K562 (cell line): ENCODE data around the gene IFT27. TPM values are rescaled to one million over a fixed set of nuclear protein-coding genes. Genes with fewer than 3 reads are reported as not detected.

Experiments
- ATAC-seq: fragments of 200-7000 bp; cut with Tn5 transposase; 3 replicates; pipeline ENCODE4 v1.9.1; 2020; ENCODE audit warnings: moderate library complexity
- BruUV-seq: library from RNA; stranded (reverse); fragments of 400-500 nt; replicated peaks from 2 replicates; lab custom pipeline; 2021; lab: Mats Ljungman, UMichigan
- CTCF ChIA-PET: fragments of 300-600 bp; formaldehyde crosslinking; extraction: SDS; loops from one replicate; lab custom pipeline; 2021; ENCODE audit warnings: low intra/inter-chr PET ratio; lab: Yijun Ruan, JAX
- POLR2A ChIA-PET: fragments of 300-600, 350-650 bp; sonication (Branson Sonifier 250); formaldehyde crosslinking; extraction: SDS; loops from one replicate; lab custom pipeline; 2021; ENCODE audit warnings: antibody characterized with exemption, inconsistent platforms; lab: Yijun Ruan, JAX
- DNase-seq, 4 experiments: peaks; one replicate each; pipeline versions ENCODE4 v3.0.0 to v3.0.0-alpha.2; 2011 to 2018; ENCODE audit warnings: low spot score in 3 of 4, mixed read lengths in 3 of 4; ENCODE audit errors: extremely low read depth in 1 of 4
- FAIRE-seq: peaks from 2 replicates; lab custom pipeline; 2011; peaks lifted over from hg19 to GRCh38; lab: Jason Lieb, UNC
- H2AFZ ChIP-seq: 2 replicates; pipeline ENCODE4 v1.6.0; 2011; ENCODE audit warnings: low read depth, low read length, control low read depth, inconsistent platforms
- H3K27ac ChIP-seq: fragments of 200-600 bp; 3 replicates; pipeline ENCODE4 v1.8.0; 2011; ENCODE audit warnings: low read depth, mild to moderate bottlenecking, control low read depth, inconsistent platforms, low read length, moderate library complexity, mixed read lengths; ENCODE audit errors: extremely low read depth
- H3K27me3 ChIP-seq, 2 experiments: fragments of 300-600 bp in 1 of 2; 2 replicates in 1 of 2; 3 replicates in 1 of 2; pipeline versions ENCODE4 v1.6.0 to v1.8.0; 2011; ENCODE audit warnings: inconsistent platforms in 2 of 2, low read length in 2 of 2, mild to moderate bottlenecking in 1 of 2, mixed read lengths in 1 of 2, moderate library complexity in 1 of 2; ENCODE audit not compliant: control insufficient read depth in 2 of 2, insufficient read depth in 2 of 2
- H3K36me3 ChIP-seq: fragments of 300-600 bp; 3 replicates; pipeline ENCODE4 v1.8.0; 2011; ENCODE audit warnings: mild to moderate bottlenecking, low read length, inconsistent platforms; ENCODE audit not compliant: control insufficient read depth, insufficient read depth
- H3K4me1 ChIP-seq, 2 experiments: fragments of 200-600 bp in 1 of 2; replicated peaks in 1 of 2; 2 replicates in 1 of 2; 3 replicates in 1 of 2; pipeline versions ENCODE4 v1.5.1 to v1.8.0; 2011; ENCODE audit warnings: inconsistent platforms in 2 of 2, low read length in 2 of 2, mild to moderate bottlenecking in 1 of 2, mixed read lengths in 1 of 2, moderate library complexity in 1 of 2; ENCODE audit not compliant: control insufficient read depth in 2 of 2, insufficient read depth in 2 of 2
- H3K4me2 ChIP-seq: 2 replicates; pipeline ENCODE4 v1.6.1; 2011; ENCODE audit warnings: low read length, control low read depth, inconsistent platforms, mixed read lengths; ENCODE audit not compliant: insufficient read depth
- H3K4me3 ChIP-seq: fragments of 200-600 bp; sonication (generic), shearing (Covaris generic); 2 replicates; pipeline ENCODE4 v1.5.1; 2016; ENCODE audit warnings: control low read depth, inconsistent platforms
- H3K79me2 ChIP-seq: fragments of 200-600 bp; 3 replicates; pipeline ENCODE4 v1.8.0; 2011; ENCODE audit warnings: low read length, inconsistent platforms; ENCODE audit not compliant: control insufficient read depth, insufficient read depth
- H3K9ac ChIP-seq, 2 experiments: 2 replicates each; pipeline versions ENCODE4 v1.6.0 to v1.6.1; 2011; ENCODE audit warnings: low read depth in 2 of 2, low read length in 2 of 2, control low read depth in 1 of 2, inconsistent platforms in 1 of 2, mild to moderate bottlenecking in 1 of 2, mixed read lengths in 1 of 2; ENCODE audit not compliant: insufficient read depth in 1 of 2
- H3K9me1 ChIP-seq: one replicate; pipeline ENCODE4 v1.6.0; 2011; ENCODE audit warnings: inconsistent platforms, mild to moderate bottlenecking, low read length, moderate library complexity; ENCODE audit not compliant: control insufficient read depth, insufficient read depth
- H3K9me3 ChIP-seq: replicated peaks from 2 replicates; pipeline ENCODE4 v1.5.1; 2011; ENCODE audit warnings: low read depth, low read length, inconsistent platforms; ENCODE audit not compliant: control insufficient read depth, insufficient read depth
- H4K20me1 ChIP-seq: replicated peaks from 2 replicates; pipeline ENCODE4 v1.6.1; 2011; ENCODE audit warnings: low read length, inconsistent platforms, mixed read lengths; ENCODE audit not compliant: control insufficient read depth, insufficient read depth
- CEBPB ChIP-seq: fragments of 450-650 bp; IDR thresholded peaks from 2 replicates; pipeline ENCODE4 v1.6.1; 2016; ENCODE audit warnings: missing genetic modification characterization, missing compliant biosample characterization
- DIDO1 ChIP-seq: fragments of 450-650 bp; IDR thresholded peaks from 2 replicates; pipeline ENCODE4 v1.6.1; 2016; ENCODE audit warnings: low read depth, missing biosample characterization, missing genetic modification characterization
- MTA2 ChIP-seq: fragments of 450-650 bp; IDR thresholded peaks from 2 replicates; pipeline ENCODE4 v1.6.1; 2016; ENCODE audit warnings: low read depth
- WGBS: fragments of 100-300 bp; shearing (Covaris generic); methylation state at CpG from one replicate; pipeline ENCODE4 v1.1.6; 2016; ENCODE audit warnings: low coverage, mixed read lengths; ENCODE audit not compliant: insufficient coverage; ENCODE audit errors: missing lambda C conversion rate; 5-methylcytosine and 5-hydroxymethylcytosine counted together
- in situ Hi-C: fragments of 300-500 bp; cut with MboI; formaldehyde crosslinking; loops from 4 replicates; pipeline ENCODE4 v1.15.0; 2018; ENCODE audit warnings: inconsistent platforms, mixed read lengths
- intact Hi-C: fragments of 100-400 bp; cut with micrococcal nuclease; formaldehyde crosslinking; loops from 2 replicates; pipeline ENCODE4 v1.14.2; 2022
- polyA plus RNA-seq, 8 experiments: library from polyadenylated mRNA; depleted of rRNA in 4 of 8; stranded (reverse) in 5 of 8; unstranded in 3 of 8; fragments of >200 nt; fragmentation: Nextera tagmentation in 2 of 8; fragmentation: Illumina TruSeq in 1 of 8; extraction: Ambion mirVana in 2 of 8; extraction: Trizol in 1 of 8; gene quantifications; 2 replicates each; pipeline versions ENCODE4 v1.2.1 to v1.2.3, GENCODE V29; 2011 to 2014; ENCODE audit warnings: inconsistent platforms in 1 of 8, missing spikeins in 1 of 8
- total RNA-seq, 7 experiments: library from RNA; depleted of rRNA in 6 of 7; stranded (reverse); fragments of >200 nt in 6 of 7; fragmentation: Illumina TruSeq in 2 of 7; extraction: Trizol in 2 of 7; gene quantifications; 2 replicates each; pipeline versions ENCODE4 v1.2.1 to v1.2.3, GENCODE V29; 2011 to 2021; ENCODE audit warnings: low replicate concordance in 1 of 7
- TF ChIP-seq, protein P1 (sequence below): IDR thresholded peaks from 2 replicates; pipeline ENCODE4 v1.6.1; 2011; ENCODE audit warnings: borderline replicate concordance, low read depth, mild to moderate bottlenecking, moderate library complexity, low read length; ENCODE audit not compliant: insufficient read depth, poor library complexity, severe bottlenecking
- TF ChIP-seq, protein P2 (sequence below): fragments of 150-350 bp; IDR thresholded peaks from 2 replicates; pipeline ENCODE4 v1.6.1; 2014; ENCODE audit warnings: low read depth, mild to moderate bottlenecking, low read length, borderline replicate concordance

The IFT27 gene
- total and polyA plus RNA-seq, 9 of the 15 experiments (the other 6 are each of a cell fraction or from before 2014, with no cell fraction given) = 0.01 to 1.4 (median 0.14) TPM; not detected in 1

- TF ChIP-seq, protein P1, sequence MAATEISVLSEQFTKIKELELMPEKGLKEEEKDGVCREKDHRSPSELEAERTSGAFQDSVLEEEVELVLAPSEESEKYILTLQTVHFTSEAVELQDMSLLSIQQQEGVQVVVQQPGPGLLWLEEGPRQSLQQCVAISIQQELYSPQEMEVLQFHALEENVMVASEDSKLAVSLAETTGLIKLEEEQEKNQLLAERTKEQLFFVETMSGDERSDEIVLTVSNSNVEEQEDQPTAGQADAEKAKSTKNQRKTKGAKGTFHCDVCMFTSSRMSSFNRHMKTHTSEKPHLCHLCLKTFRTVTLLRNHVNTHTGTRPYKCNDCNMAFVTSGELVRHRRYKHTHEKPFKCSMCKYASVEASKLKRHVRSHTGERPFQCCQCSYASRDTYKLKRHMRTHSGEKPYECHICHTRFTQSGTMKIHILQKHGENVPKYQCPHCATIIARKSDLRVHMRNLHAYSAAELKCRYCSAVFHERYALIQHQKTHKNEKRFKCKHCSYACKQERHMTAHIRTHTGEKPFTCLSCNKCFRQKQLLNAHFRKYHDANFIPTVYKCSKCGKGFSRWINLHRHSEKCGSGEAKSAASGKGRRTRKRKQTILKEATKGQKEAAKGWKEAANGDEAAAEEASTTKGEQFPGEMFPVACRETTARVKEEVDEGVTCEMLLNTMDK = peak; percentile 45
Observed at GRCh38 chr22:36757668-36758211, 18.2 kb downstream of the IFT27 start (continued).

DNA sequence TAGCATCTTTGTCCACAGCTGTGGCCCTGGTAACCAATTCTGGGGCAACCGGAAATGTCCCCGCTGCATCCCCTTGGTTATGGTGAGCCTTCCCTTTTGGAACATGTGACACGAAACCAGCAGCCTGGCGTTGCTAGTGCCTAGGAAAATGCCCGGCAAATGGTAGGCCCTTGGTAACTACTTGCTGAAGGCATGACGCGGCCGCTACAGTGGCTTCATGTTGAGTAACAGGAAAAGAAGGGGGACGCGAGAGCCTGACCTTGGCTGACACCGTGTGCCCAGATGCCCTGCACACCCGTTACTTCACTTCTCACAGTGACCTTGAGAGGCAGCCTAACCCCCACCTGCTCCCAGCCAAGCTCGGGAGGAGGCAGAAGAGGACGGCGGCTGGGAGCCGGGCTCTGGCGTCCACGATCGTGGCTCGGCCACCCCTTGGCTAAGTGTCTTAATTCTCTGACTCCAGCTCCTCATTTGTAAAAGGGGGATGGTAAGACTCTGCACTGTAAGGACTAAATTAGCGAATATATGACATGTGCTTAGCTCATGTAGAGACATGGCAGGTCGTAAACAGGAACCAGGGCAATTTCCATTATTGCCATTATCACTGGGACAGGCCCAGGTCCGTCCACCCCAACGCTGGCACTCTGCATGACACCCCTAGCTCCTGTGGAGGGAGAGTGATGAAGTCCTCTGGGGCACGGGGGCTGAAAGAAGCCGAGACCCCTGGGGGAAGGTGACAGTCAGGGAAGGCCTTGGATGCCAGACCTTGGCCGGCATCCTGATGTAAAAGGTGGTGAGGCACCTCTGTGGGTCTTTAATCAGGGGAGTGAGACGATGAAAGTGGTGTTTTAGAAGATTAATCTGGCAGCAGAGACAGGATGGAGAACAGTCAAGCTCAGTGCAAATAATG is 18.9 kb downstream of the IFT27 start:
- Histone ChIP-seq H4K20me1 (peaks cover 5% of the 10 kb centered on the region; the same call in 1 of the 2 replicates), H3K36me3 (no peaks in the 10 kb centered on the region), H3K79me2 (no peaks in the 10 kb centered on the region), H3K9ac (no peak overlapping the region), H3K4me1 (no peaks in the 10 kb centered on the region; a peak in 1 of 5 replicates), H3K27me3 (peaks cover 8 to 52% of the 10 kb centered on the region in 2 experiments; a peak in 3 of 5 replicates), H2AFZ (no peak overlapping the region), H3K4me2 (no peak overlapping the region), H3K9me3 (no peaks in the 10 kb centered on the region), H3K27ac (no peak overlapping the region), H3K9me1 (no peaks in the 10 kb centered on the region), H3K4me3 (no peak overlapping the region)
- DNase-seq (no peak), FAIRE-seq (no peak), ATAC-seq (no peak)
- ChIA-PET CTCF (interaction anchor here (1.5 kb wide), 1 partner anchor 99 kb away, joined by 6 read pairs; no protein-coding TSS in a partner anchor), POLR2A (interaction anchor here (0.6 to 0.9 kb wide), 2 partner anchors 14 to 45 kb away, joined by 3 read pairs; no protein-coding TSS in a partner anchor)
- 8% methylated on average over 19 of the region's 28 CpGs for WGBS
- TF ChIP-seq DIDO1 (tag) (no peak), MTA2 (no peak), CEBPB (tag) (no peak)
- TF ChIP-seq, protein P2, sequence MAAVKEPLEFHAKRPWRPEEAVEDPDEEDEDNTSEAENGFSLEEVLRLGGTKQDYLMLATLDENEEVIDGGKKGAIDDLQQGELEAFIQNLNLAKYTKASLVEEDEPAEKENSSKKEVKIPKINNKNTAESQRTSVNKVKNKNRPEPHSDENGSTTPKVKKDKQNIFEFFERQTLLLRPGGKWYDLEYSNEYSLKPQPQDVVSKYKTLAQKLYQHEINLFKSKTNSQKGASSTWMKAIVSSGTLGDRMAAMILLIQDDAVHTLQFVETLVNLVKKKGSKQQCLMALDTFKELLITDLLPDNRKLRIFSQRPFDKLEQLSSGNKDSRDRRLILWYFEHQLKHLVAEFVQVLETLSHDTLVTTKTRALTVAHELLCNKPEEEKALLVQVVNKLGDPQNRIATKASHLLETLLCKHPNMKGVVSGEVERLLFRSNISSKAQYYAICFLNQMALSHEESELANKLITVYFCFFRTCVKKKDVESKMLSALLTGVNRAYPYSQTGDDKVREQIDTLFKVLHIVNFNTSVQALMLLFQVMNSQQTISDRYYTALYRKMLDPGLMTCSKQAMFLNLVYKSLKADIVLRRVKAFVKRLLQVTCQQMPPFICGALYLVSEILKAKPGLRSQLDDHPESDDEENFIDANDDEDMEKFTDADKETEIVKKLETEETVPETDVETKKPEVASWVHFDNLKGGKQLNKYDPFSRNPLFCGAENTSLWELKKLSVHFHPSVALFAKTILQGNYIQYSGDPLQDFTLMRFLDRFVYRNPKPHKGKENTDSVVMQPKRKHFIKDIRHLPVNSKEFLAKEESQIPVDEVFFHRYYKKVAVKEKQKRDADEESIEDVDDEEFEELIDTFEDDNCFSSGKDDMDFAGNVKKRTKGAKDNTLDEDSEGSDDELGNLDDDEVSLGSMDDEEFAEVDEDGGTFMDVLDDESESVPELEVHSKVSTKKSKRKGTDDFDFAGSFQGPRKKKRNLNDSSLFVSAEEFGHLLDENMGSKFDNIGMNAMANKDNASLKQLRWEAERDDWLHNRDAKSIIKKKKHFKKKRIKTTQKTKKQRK = no peak
- in situ Hi-C loops (no loop called here), intact Hi-C loops (no loop called here)
- no TSS peak for BruUV-seq
